HCT116 (cell line): ENCODE data around the gene CHMP4B. TPM values are rescaled to one million over a fixed set of nuclear protein-coding genes. Genes with fewer than 3 reads are reported as not detected.

Experiments
- ATAC-seq: fragments of 200-7000 bp; cut with Tn5 transposase; 2 replicates; pipeline ENCODE4 v1.9.1; 2020; ENCODE audit warnings: mild to moderate bottlenecking, moderate library complexity
- BruUV-seq: library from RNA; stranded (reverse); fragments of 400-500 nt; replicated peaks from 2 replicates; lab custom pipeline; 2021; lab: Mats Ljungman, UMichigan
- CTCF ChIA-PET: fragments of 300-600 bp; sonication (Branson Sonifier 250); formaldehyde crosslinking; loops from one replicate; lab custom pipeline; 2021; ENCODE audit warnings: antibody characterized with exemption; lab: Charles Lee
- POLR2A ChIA-PET: fragments of 300-600, 350-600 bp; sonication (Branson Sonifier 250); formaldehyde crosslinking; loops from one replicate; lab custom pipeline; 2021; ENCODE audit warnings: antibody characterized with exemption; lab: Charles Lee
- RAD21 ChIA-PET, 2 experiments: fragments of 300-600 bp; sonication (Branson Sonifier 250); formaldehyde crosslinking; loops; one replicate each; lab custom pipeline; 2023; ENCODE audit warnings: low total read pairs in 2 of 2; ENCODE audit not compliant: uncharacterized antibody in 2 of 2, unreplicated experiment in 2 of 2, low non-redundant PET in 1 of 2; lab: Charles Lee
- DNase-seq: peaks from one replicate; pipeline ENCODE4 v3.0.0-alpha.2; 2010; ENCODE audit warnings: low read depth, low spot score
- H2AFZ ChIP-seq: fragments of 200-600 bp; shearing (Covaris generic), sonication (generic); 2 replicates; pipeline ENCODE4 v1.6.1; 2017; ENCODE audit warnings: low read depth, mixed run types, mixed read lengths, antibody characterized with exemption, low read length; ENCODE audit not compliant: poor library complexity, severe bottlenecking
- H3K27ac ChIP-seq: 2 replicates; pipeline ENCODE4 v1.5.1; 2012; ENCODE audit warnings: low read depth, low read length
- H3K27me3 ChIP-seq: fragments of 200-600 bp; sonication (generic); 2 replicates; pipeline ENCODE4 v1.6.1; 2016; ENCODE audit warnings: mixed run types, low read length, mixed read lengths; ENCODE audit not compliant: insufficient read depth
- H3K36me3 ChIP-seq, 2 experiments: fragments of 200-500 bp in 1 of 2; fragments of 200-600 bp in 1 of 2; sonication (Bioruptor generic) in 1 of 2; sonication (generic) in 1 of 2; 2 replicates each; pipeline versions ENCODE4 v1.5.1 to v1.6.1; 2014 to 2016; ENCODE audit warnings: low read length in 2 of 2, inconsistent platforms in 1 of 2, mixed read lengths in 1 of 2, mixed run types in 1 of 2; ENCODE audit not compliant: insufficient read depth in 2 of 2, control insufficient read depth in 1 of 2
- H3K4me1 ChIP-seq, 2 experiments: fragments of 200-600 bp in 1 of 2; sonication (generic) in 1 of 2; 2 replicates each; pipeline versions ENCODE4 v1.5.1 to v1.6.1; 2012 to 2017; ENCODE audit warnings: low read length in 2 of 2, inconsistent platforms in 1 of 2, mild to moderate bottlenecking in 1 of 2, mixed read lengths in 1 of 2, mixed run types in 1 of 2, moderate library complexity in 1 of 2; ENCODE audit not compliant: insufficient read depth in 2 of 2, control insufficient read depth in 1 of 2
- H3K4me2 ChIP-seq: fragments of 200-600 bp; sonication (generic); 2 replicates; pipeline ENCODE4 v1.6.1; 2017; ENCODE audit warnings: mixed run types, low read length, mixed read lengths
- H3K4me3 ChIP-seq, 2 experiments: fragments of 200-600 bp in 1 of 2; sonication (generic) in 1 of 2; replicated peaks in 1 of 2; 2 replicates each; pipeline ENCODE4 v1.5.1; 2011 to 2016; ENCODE audit warnings: low read length in 2 of 2, control low read depth in 1 of 2, low read depth in 1 of 2, mild to moderate bottlenecking in 1 of 2, mixed read lengths in 1 of 2, mixed run types in 1 of 2
- H3K79me2 ChIP-seq: fragments of 200-600 bp; sonication (generic); 2 replicates; pipeline ENCODE4 v1.6.1; 2017; ENCODE audit warnings: mild to moderate bottlenecking, mixed run types, low read length, moderate library complexity, mixed read lengths; ENCODE audit not compliant: insufficient read depth
- H3K9ac ChIP-seq: fragments of 200-600 bp; sonication (generic); 2 replicates; pipeline ENCODE4 v1.6.1; 2016; ENCODE audit warnings: low read length, mixed read lengths
- H3K9me2 ChIP-seq: fragments of 200-600 bp; sonication (generic), shearing (Covaris generic); 2 replicates; pipeline ENCODE4 v1.6.1; 2017; ENCODE audit warnings: mixed run types, mild to moderate bottlenecking, moderate library complexity; ENCODE audit not compliant: insufficient read depth
- H3K9me3 ChIP-seq, 2 experiments: fragments of 200-500 bp in 1 of 2; fragments of 200-600 bp in 1 of 2; sonication (Bioruptor generic) in 1 of 2; sonication (generic) in 1 of 2; 2 replicates each; pipeline ENCODE4 v1.6.1; 2014 to 2017; ENCODE audit warnings: low read length in 2 of 2, mixed read lengths in 2 of 2, inconsistent platforms in 1 of 2, low read depth in 1 of 2, mild to moderate bottlenecking in 1 of 2, mixed run types in 1 of 2, moderate library complexity in 1 of 2; ENCODE audit not compliant: control insufficient read depth in 1 of 2, insufficient read depth in 1 of 2
- H4K20me1 ChIP-seq: fragments of 200-600 bp; sonication (generic), shearing (Covaris generic); 2 replicates; pipeline ENCODE4 v1.6.1; 2017; ENCODE audit warnings: mixed run types, mild to moderate bottlenecking, moderate library complexity; ENCODE audit not compliant: insufficient read depth
- EGR1 ChIP-seq: IDR thresholded peaks from 2 replicates; pipeline ENCODE4 v1.6.1; 2012; ENCODE audit warnings: low read depth
- ELF1 ChIP-seq: IDR thresholded peaks from 2 replicates; pipeline ENCODE4 v1.6.1; 2012; ENCODE audit warnings: low read depth, borderline replicate concordance
- EZH2 ChIP-seq: fragments of 200-600 bp; sonication (generic); IDR thresholded peaks from 2 replicates; pipeline ENCODE4 v1.6.1; 2017; ENCODE audit warnings: antibody characterized with exemption, mixed run types
- FOSL1 ChIP-seq: IDR thresholded peaks from 2 replicates; pipeline ENCODE4 v1.6.1; 2012; ENCODE audit warnings: low read depth
- JUND ChIP-seq: IDR thresholded peaks from 2 replicates; pipeline ENCODE4 v1.6.1; 2012
- POLR2A ChIP-seq: IDR thresholded peaks from 2 replicates; pipeline ENCODE4 v1.7.0; 2011; ENCODE audit warnings: borderline replicate concordance; ENCODE audit not compliant: insufficient read depth, insufficient read length; ENCODE audit errors: extremely low read depth
- TCF7L2 ChIP-seq: IDR thresholded peaks from 2 replicates; pipeline ENCODE4 v1.7.0; 2011; ENCODE audit warnings: borderline replicate concordance, inconsistent platforms; ENCODE audit not compliant: insufficient read depth, insufficient read length; ENCODE audit errors: extremely low read depth
- ZNF274 ChIP-seq: fragments of 200-500 bp; sonication (Bioruptor generic); IDR thresholded peaks from 2 replicates; pipeline ENCODE4 v1.6.1; 2014; ENCODE audit warnings: mild to moderate bottlenecking, low read depth, low read length, inconsistent platforms
- intact Hi-C: fragments of 100-400 bp; cut with micrococcal nuclease; formaldehyde crosslinking; loops from 2 replicates; pipeline ENCODE4 v1.10.0; 2022
- total RNA-seq: library from RNA; stranded (reverse); gene quantifications from one replicate; pipeline ENCODE4 v1.2.1, GENCODE V29; 2021; ENCODE audit not compliant: unreplicated experiment
- TF ChIP-seq, protein P1 (sequence below): IDR thresholded peaks from 2 replicates; pipeline ENCODE4 v1.6.1; 2011; ENCODE audit warnings: mild to moderate bottlenecking, low read length, moderate library complexity; ENCODE audit not compliant: insufficient replicate concordance; ENCODE audit errors: extremely low read depth

The CHMP4B gene
- total RNA-seq, 1 experiment from 2014 or later: 56.9 TPM

DNA sequence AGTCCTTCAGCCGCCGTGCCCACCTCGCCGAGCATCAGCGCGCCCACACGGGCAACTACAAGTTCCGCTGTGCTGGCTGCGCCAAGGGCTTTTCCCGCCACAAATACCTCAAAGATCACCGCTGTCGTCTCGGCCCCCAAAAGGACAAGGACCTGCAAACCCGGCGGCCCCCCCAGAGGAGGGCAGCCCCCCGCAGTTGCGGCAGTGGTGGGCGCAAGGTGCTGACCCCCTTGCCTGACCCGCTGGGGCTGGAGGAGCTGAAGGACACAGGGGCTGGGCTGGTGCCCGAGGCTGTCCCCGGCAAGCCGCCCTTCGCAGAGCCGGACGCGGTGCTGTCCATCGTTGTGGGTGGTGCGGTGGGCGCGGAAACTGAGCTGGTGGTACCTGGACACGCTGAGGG, 20.1 kb upstream of the CHMP4B start:
- H3K36me3 ChIP-seq: peaks cover 0 to 3% of the 10 kb centered on the region in 2 experiments; a peak in 1 of 4 replicates
- intact Hi-C loops: loop anchor here (10.0 kb wide), 1 partner anchor 274 kb away; no protein-coding TSS in a partner anchor
- no peak overlapping the region for H3K4me3 ChIP-seq
- H2AFZ ChIP-seq: no peak overlapping the region
- H4K20me1 ChIP-seq: no peaks in the 10 kb centered on the region
- ATAC-seq: no peak
- no peaks in the 10 kb centered on the region for H3K9me2 ChIP-seq
- TF ChIP-seq EZH2 (no peak), JUND (no peak), ELF1 (no peak), TCF7L2 (no peak), FOSL1 (no peak), ZNF274 (no peak), POLR2A (no peak)
- TF ChIP-seq, protein P1, sequence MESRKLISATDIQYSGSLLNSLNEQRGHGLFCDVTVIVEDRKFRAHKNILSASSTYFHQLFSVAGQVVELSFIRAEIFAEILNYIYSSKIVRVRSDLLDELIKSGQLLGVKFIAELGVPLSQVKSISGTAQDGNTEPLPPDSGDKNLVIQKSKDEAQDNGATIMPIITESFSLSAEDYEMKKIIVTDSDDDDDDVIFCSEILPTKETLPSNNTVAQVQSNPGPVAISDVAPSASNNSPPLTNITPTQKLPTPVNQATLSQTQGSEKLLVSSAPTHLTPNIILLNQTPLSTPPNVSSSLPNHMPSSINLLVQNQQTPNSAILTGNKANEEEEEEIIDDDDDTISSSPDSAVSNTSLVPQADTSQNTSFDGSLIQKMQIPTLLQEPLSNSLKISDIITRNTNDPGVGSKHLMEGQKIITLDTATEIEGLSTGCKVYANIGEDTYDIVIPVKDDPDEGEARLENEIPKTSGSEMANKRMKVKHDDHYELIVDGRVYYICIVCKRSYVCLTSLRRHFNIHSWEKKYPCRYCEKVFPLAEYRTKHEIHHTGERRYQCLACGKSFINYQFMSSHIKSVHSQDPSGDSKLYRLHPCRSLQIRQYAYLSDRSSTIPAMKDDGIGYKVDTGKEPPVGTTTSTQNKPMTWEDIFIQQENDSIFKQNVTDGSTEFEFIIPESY: no peak
- H3K27ac ChIP-seq: no peak overlapping the region
- H3K79me2 ChIP-seq: no peaks in the 10 kb centered on the region
- H3K9ac ChIP-seq: no peak overlapping the region
- no TSS peak for BruUV-seq
- RAD21 ChIA-PET: no interaction called here
- CTCF ChIA-PET: no interaction called here
- H3K9me3 ChIP-seq: no peaks in the 10 kb centered on the region
- DNase-seq: no peak
- no peaks in the 10 kb centered on the region for H3K27me3 ChIP-seq
- H3K4me1 ChIP-seq: peaks cover 54 to 83% of the 10 kb centered on the region in 2 experiments
- POLR2A ChIA-PET: no interaction called here
- no peak overlapping the region for H3K4me2 ChIP-seq

- Histone ChIP-seq H2AFZ (no peak overlapping the region), H3K9ac (no peak overlapping the region), H3K9me2 (no peaks in the 10 kb centered on the region), H3K27ac (no peak overlapping the region), H3K4me3 (no peak overlapping the region), H3K79me2 (no peaks in the 10 kb centered on the region), H4K20me1 (no peaks in the 10 kb centered on the region), H3K4me1 (peaks cover 59 to 89% of the 10 kb centered on the region in 2 experiments), H3K36me3 (peaks cover 0 to 3% of the 10 kb centered on the region in 2 experiments; a peak in 1 of 4 replicates), H3K9me3 (no peaks in the 10 kb centered on the region), H3K27me3 (no peaks in the 10 kb centered on the region), H3K4me2 (no peak overlapping the region)
- ChIA-PET RAD21 (interaction anchor here in 1 of 2 experiments (0.9 kb wide), 1 partner anchor 202 kb away, joined by 3 read pairs; the partner anchor contains the start of gene RALY), POLR2A (no interaction called here), CTCF (interaction anchor here (1.0 to 1.3 kb wide), 6 partner anchors 9 to 399 kb away, joined by 3 to 7 read pairs (median 3); partner anchors contain the start of gene CHMP4B)
- intact Hi-C loops: loop anchor here (10.0 kb wide), 1 partner anchor 273 kb away; no protein-coding TSS in a partner anchor
- DNase-seq: no peak
- ATAC-seq: no peak
- no TSS peak for BruUV-seq
- TF ChIP-seq ZNF274 (no peak), EGR1 (no peak)
These were observed 19.6 kb upstream of the CHMP4B start for GRCh38 chr20:33791540-33791939.
